Kidney tubule cell (primary cell): ENCODE results near the gene BATF3.
"Not testable (repeated sequence)": the region's sequence is repeated elsewhere in the genome, so short reads cannot be mapped to it uniquely, and the experiment has no call there.

Experiments used
- DNase-seq: peaks from one replicate; pipeline ENCODE4 v3.0.0-alpha.2; 2018; ENCODE audit warnings: low spot score

Gene BATF3

GRCh38 chr1:212658250-212658649 is 41.4 kb downstream of the BATF3 start:
- DNase-seq, result not testable (repeated sequence)

DNA sequence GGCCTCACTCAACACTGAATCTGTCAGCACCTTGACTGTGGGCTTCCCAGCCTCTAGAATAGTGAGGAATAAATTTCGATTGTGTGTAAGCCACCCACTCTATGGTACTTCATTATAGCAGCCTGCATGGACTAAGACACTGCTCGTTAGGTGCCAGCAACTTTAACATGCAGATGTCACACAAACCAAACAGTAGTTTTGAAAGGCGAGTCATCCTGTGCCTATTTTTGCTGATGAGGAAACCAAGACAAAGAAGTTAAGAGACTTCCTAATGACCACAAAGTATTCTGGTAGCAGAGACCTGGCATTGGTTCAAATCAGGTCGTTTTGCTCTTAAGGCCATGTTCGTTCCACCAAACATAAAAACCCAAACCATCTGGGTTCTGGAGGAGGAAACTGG is 42.9 kb downstream of the BATF3 start:
- peak; percentile 19 for DNase-seq

DNA sequence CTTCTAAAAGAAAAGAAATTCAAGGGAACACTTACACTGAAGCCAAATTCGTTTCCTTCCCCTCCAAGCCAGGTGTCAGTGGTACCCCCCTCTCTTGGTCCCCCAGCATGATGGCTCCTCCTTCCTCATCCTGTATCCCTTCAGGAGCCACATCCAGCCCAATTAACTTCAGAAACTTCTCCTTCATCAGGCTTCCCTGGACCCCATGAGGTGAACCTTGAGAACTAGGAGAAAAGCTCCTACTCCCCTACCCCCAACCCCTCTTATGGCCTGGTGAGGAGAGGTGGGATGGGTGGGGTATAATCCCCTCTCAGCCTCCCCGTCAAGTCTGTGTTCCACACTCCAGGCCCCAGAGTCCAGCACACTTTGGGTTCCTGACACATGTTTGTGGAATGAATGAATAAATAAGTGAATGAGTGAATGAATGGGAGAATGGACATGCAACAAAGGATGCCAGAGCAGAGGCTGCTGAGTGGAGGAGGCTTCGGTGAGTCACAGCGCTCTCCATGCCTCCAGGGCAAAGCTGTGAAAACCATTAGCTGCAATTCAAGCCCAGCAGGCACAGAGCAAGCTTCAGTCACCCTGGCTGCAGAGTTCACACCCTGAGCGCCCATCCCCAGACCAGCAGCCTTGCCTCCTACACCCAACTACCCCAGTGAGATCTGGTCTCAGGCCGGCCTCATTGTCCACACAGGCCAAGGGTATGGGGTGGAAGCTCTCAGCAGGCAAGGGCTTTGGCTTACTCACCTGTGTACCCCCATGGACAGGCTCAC is 43.8 kb downstream of the BATF3 start:
- peak; percentile 85 for DNase-seq

- no peak for DNase-seq
Observed at GRCh38 chr1:212652609-212653008, 47.0 kb downstream of the BATF3 start.

- DNase-seq, result no peak
Observed at GRCh38 chr1:212651977-212652376, 47.7 kb downstream of the BATF3 start.

- peak; percentile 57 for DNase-seq
Observed at GRCh38 chr1:212651521-212651920, 48.1 kb downstream of the BATF3 start.

GRCh38 chr1:212650228-212650627 is 49.4 kb downstream of the BATF3 start:
- no peak for DNase-seq

GRCh38 chr1:212649020-212649419 is 50.6 kb downstream of the BATF3 start:
- DNase-seq, result no peak

DNA sequence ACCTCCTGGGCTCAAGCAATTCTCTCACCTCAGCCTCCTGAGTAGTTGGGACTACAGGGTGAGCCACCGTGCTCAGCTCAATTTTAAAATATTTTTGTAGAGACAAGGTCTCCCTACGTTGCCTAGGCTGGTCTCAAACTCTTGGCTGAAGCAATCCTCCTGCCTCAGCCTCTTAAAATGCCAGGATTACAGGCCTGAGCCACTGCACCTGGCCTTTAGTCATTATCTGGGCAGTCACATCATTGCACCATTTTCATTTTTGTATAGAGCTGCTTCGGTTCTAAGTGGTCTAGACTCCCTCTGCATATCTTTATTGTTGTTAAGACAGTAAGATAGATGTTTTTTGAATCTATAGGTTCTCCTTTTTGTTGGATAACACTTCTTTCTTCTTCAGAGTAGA is 51.2 kb downstream of the BATF3 start:
- no peak for DNase-seq

DNA sequence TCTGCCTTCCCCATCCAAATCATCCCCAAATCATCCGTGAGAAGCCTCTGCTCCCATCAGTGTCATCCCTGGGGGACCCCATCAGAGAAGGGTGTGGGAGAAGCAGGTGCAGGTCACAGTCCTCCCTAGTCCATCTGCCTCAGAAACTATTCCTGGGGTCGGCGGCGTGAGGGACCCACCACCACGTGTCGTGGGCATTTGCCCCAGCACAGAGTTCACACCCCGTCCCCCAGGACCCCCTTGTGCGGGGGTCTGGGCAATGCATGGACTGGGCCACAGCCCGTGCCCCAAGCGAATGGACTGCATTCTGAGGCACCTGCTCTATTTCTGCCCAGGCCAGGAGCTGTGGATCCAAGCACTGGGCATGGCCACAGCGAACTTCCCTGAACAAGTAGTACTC is 52.6 kb downstream of the BATF3 start:
- DNase-seq, result no peak

DNA sequence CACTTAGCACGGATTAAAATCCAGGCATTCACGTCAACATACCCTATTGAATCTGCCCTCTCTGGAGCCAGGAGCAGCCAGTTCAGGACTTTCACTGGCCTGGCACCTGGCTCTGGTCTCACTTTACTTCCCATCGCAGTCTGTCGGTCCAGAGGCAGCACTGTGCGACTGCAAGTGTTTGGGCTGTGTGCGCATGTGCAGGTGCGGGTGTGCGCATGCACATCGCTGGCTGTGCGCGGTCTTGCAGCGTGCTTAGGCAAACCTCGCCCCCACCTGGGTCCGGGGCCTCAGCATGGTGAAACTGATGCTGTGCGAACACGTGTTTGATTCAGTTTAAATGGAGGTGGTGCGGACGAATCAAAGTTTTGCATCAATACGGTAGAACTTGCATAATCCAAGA is 53.1 kb downstream of the BATF3 start:
- no peak for DNase-seq

DNA sequence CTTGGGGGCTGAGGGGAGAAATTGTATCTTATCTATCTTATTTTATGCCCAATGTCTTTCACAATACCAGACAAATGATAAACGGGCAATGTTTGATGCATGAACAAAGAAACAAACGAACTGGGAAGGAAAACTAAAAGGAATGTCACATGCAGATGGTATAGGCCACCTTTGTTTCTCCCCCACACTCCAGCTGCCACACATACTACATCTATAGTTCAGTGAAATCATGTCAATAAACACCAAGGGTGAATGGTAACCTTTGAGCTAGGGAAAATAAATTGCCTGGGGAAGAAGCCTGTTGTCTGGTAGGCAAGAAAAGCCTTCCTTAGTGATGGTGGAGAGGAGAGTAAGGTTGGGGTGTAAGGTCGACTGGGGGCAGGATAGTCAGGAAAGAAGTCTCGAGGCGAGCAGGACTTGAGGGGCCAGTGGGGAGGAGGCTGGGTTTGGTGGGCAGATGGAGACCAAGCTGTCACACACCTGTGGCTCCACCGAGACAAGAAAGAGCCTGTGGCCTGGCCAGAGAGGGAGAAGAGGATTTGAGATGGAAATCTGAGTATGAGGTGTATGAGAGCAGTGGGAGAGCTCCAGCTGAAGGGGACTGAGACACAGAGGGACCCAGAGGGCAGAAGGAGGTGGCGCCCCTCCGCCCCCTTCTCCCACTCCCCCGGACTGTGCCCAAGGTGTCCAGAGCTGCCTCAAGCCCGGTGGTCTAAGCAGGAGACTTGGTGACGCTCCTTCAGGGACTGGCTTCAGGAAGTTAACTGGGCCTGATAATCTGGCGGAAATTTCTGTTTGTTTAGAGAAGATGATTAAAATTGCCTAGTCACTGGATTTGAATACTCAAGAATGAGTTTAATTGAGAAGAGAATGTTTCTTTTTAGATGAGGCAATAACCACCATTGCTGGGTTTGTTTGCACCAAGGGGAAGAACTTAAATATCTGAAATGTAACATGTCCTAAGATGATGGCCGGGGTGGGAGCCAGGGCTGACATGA is 53.8 kb downstream of the BATF3 start:
- DNase-seq, result no peak

GRCh38 chr1:212644866-212645545 is 54.6 kb downstream of the BATF3 start:
- DNase-seq, result no peak

DNA sequence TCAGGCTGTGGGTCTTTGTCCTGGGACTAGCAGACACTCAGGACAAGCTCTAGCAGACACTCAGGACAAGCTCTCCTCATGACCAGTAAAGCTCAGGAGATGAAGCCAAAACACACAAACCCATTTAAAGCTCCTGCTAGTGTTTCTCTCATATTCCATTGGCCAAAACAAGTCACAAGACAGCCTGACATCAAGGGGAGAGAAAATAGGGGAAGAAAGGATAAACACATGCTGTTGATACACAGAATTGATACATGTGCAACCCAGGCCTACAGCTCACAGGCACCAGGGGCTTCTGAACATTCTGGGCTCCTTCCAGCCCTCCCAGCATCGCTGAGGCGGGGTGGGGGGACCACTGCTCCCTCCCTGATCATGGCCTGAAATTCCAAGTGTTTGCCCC is 55.8 kb downstream of the BATF3 start:
- no peak for DNase-seq

DNA sequence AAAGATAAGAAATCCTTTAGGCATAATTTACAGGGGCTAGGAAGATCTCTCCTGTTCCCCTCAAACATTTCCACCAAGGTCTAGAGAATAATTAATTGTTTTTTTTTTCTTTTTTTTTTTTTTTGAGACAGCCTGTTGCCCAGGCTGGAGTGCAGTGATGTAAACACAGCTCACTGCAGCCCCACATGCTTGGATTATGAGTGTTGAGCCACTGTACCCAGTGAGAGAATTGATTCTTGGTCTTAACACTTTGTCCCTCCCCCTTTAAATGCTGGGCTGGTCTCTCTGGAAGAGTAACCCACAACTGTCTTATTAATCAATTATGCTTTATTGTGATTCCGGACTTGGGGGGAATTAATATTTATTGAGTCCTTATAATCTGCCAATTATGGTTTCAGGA is 57.7 kb downstream of the BATF3 start:
- no peak for DNase-seq

DNA sequence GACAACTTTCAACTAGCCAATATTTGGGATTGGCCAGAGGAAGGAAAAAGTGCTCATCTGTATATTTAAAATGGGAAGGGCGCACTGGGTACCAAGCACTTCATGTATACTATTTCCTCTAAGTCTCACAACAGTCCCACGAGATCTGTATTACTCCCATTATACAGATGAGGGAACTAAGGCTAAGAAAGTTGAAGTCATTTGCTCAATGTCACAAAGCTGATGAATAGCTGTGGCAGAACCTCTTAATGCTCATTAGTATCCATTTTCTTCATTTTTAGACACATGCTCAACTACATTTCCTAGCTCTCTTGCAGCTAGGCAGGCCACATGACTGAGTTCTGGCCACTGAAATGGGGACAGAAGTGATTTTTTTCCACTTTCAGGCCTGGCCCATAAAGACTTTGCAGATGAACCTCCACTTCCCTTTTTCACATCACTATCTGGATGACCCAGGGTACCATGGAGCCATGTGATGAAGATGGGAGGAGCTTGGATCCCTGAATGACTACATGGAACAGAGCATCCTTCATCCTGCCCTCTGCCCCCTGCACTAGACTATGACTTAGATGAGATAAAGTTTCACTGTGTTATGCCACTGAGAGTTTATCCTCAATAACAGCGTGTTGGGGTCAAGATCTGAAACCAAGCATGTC is 59.3 kb downstream of the BATF3 start:
- DNase-seq, result no peak

DNA sequence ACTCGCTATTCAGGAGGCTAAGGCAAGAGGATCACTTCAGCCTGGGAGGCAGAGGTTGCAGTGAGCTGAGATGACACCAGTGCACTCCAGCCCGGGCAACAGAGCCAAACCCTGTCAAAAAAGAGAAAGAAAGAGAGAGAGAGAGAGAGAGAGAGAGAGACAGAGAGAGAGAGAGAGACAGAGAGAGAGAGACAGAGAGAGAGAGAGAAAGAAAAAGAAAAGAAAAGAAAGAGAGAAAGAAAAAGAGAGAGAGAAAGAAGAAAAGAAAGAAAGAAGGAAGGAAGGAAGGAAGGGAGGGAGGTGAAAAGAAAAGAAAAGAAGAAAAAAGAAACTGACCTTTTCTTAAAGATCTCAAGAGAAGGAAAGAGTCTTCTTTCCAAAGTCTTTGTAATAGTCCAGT is 60.1 kb downstream of the BATF3 start:
- not testable (repeated sequence) for DNase-seq

GRCh38 chr1:212638492-212639151 is 61.0 kb downstream of the BATF3 start:
- DNase-seq, result no peak

DNA sequence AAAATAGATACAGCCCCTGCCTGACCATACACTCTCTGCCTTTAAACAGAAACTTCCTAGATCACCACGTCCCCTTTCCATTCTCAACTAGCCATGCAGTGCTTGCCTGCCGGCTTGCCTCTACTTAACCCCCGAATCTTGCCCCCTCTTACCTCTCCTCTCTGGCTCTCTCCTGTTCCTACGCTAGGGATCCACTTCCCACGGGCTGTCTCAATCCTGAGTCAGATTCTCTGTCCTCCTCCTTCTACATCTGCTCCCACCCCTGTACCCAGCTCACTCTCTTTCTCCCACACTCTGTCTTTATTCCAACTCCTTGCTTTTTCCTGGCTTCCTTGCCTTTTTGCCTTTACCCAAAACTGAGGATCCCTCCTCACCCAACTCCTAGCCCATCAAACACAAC is 61.7 kb downstream of the BATF3 start:
- DNase-seq, result no peak
